Prostate gland (tissue), 2 donors: ENCODE results near the gene BLOC1S5.

ENCODE experiments used
- CTCF ChIP-seq, 4 experiments: fragments of 200-600 bp in 2 of 4; fragments of 450-650 bp in 2 of 4; sonication (generic) in 2 of 4; IDR thresholded peaks; 1 replicate in 3 of 4; 2 replicates in 1 of 4; pipeline ENCODE4 v1.5.1; 2016 to 2019; ENCODE audit warnings: antibody characterized with exemption in 4 of 4, mild to moderate bottlenecking in 2 of 4, moderate library complexity in 2 of 4
- POLR2A ChIP-seq: fragments of 450-650 bp; IDR thresholded peaks from one replicate; pipeline ENCODE4 v1.6.1; 2016; ENCODE audit warnings: antibody characterized with exemption, mild to moderate bottlenecking

- TF ChIP-seq CTCF (IDR thresholded peaks at IDR 0.05) (no peak), POLR2A (no peak)
Observed at GRCh38 chr6:8085053-8085511, 20.9 kb upstream of the BLOC1S5 start.
